Fibroblast of lung (primary cell): ENCODE measurements around the gene GDPD1. TPM values are rescaled to one million over a fixed set of nuclear protein-coding genes. Genes with fewer than 3 reads are reported as not detected.

Experiments used
- DNase-seq, 2 donors: peaks; one replicate each; pipeline versions ENCODE4 v3.0.0 to v3.0.0-alpha.2; 2010; ENCODE audit warnings: low read depth in 2 of 2
- H2AFZ ChIP-seq: 2 replicates; pipeline ENCODE4 v1.5.1; 2012; ENCODE audit warnings: low read length, control low read depth, inconsistent platforms
- H3K27ac ChIP-seq: 2 replicates; pipeline ENCODE4 v1.5.1; 2011; ENCODE audit warnings: low read length, control low read depth; ENCODE audit not compliant: insufficient read depth
- H3K27me3 ChIP-seq: 2 replicates; pipeline ENCODE4 v1.5.1; 2011; ENCODE audit warnings: mild to moderate bottlenecking, low read length; ENCODE audit not compliant: control insufficient read depth, insufficient read depth
- H3K36me3 ChIP-seq: 2 replicates; pipeline ENCODE4 v1.5.1; 2011; ENCODE audit warnings: low read length; ENCODE audit not compliant: control insufficient read depth, insufficient read depth
- H3K4me1 ChIP-seq: 2 replicates; pipeline ENCODE4 v1.5.1; 2011; ENCODE audit warnings: low read length; ENCODE audit not compliant: control insufficient read depth, insufficient read depth; ENCODE audit errors: extremely low read depth
- H3K4me2 ChIP-seq: 2 replicates; pipeline ENCODE4 v1.5.1; 2011; ENCODE audit warnings: low read length, control low read depth; ENCODE audit not compliant: insufficient read depth; ENCODE audit errors: extremely low read depth
- H3K4me3 ChIP-seq, 4 experiments: fragments of 200-600 bp in 1 of 4; sonication (generic) in 1 of 4; replicated peaks in 1 of 4; 2 replicates each; pipeline ENCODE4 v1.5.1; 2011 to 2016; ENCODE audit warnings: low read length in 4 of 4, low read depth in 3 of 4, mild to moderate bottlenecking in 3 of 4, control low read depth in 2 of 4, inconsistent platforms in 1 of 4, mixed read lengths in 1 of 4; ENCODE audit not compliant: insufficient read depth in 1 of 4; ENCODE audit errors: control extremely low read depth in 1 of 4
- H3K79me2 ChIP-seq: 2 replicates; pipeline ENCODE4 v1.5.1; 2012; ENCODE audit warnings: mild to moderate bottlenecking, low read length, inconsistent platforms; ENCODE audit not compliant: control insufficient read depth, insufficient read depth
- H3K9ac ChIP-seq: 2 replicates; pipeline ENCODE4 v1.5.1; 2011; ENCODE audit warnings: mild to moderate bottlenecking, low read length, control low read depth; ENCODE audit not compliant: insufficient read depth
- H3K9me3 ChIP-seq: 2 replicates; pipeline ENCODE4 v1.5.1; 2012; ENCODE audit warnings: low read depth, low read length; ENCODE audit not compliant: control insufficient read depth, insufficient read depth
- H4K20me1 ChIP-seq: 2 replicates; pipeline ENCODE4 v1.5.1; 2011; ENCODE audit warnings: low read length; ENCODE audit not compliant: control insufficient read depth, insufficient read depth; ENCODE audit errors: extremely low read depth
- CTCF ChIP-seq, 2 donors: IDR thresholded peaks in 1 of 2; conservative IDR thresholded peaks in 1 of 2; 1 replicate in 1 of 2; 2 replicates in 1 of 2; pipeline ENCODE4 v1.5.1; 2011 to 2012; ENCODE audit warnings: low read length in 2 of 2, control low read depth in 1 of 2, inconsistent platforms in 1 of 2, low read depth in 1 of 2, mild to moderate bottlenecking in 1 of 2
- EZH2 ChIP-seq: IDR thresholded peaks from 2 replicates; pipeline ENCODE4 v1.5.1; 2012; ENCODE audit warnings: low read length, control low read depth, mild to moderate bottlenecking; ENCODE audit errors: missing control alignments
- polyA minus RNA-seq: library from RNA; depleted of rRNA, polyadenylated mRNA; stranded (reverse); fragments of >200 nt; gene quantifications from 2 replicates; pipeline ENCODE4 v1.2.3, GENCODE V29; 2011; ENCODE audit warnings: low replicate concordance
- polyA plus RNA-seq, 2 donors: library from polyadenylated mRNA; depleted of rRNA in 1 of 2; stranded (reverse) in 1 of 2; unstranded in 1 of 2; fragments of >200 nt; gene quantifications; 2 replicates each; pipeline ENCODE4 v1.2.1, GENCODE V29; 2011 to 2012; ENCODE audit warnings: missing spikeins in 1 of 2
- total RNA-seq: library from RNA; depleted of rRNA; stranded (reverse); fragments of >200 nt; gene quantifications from 2 replicates; pipeline ENCODE4 v1.2.1, GENCODE V29; 2014

GDPD1 gene
- 1.3 and 1.5 TPM in 2 replicates for total RNA-seq
- polyA plus RNA-seq, result 0.44 and 0.67 TPM in 2 replicates
- polyA plus RNA-seq (2012), result 0.33 and 0.35 TPM in 2 replicates
- polyA minus RNA-seq, result not detected in 2 replicates

DNA sequence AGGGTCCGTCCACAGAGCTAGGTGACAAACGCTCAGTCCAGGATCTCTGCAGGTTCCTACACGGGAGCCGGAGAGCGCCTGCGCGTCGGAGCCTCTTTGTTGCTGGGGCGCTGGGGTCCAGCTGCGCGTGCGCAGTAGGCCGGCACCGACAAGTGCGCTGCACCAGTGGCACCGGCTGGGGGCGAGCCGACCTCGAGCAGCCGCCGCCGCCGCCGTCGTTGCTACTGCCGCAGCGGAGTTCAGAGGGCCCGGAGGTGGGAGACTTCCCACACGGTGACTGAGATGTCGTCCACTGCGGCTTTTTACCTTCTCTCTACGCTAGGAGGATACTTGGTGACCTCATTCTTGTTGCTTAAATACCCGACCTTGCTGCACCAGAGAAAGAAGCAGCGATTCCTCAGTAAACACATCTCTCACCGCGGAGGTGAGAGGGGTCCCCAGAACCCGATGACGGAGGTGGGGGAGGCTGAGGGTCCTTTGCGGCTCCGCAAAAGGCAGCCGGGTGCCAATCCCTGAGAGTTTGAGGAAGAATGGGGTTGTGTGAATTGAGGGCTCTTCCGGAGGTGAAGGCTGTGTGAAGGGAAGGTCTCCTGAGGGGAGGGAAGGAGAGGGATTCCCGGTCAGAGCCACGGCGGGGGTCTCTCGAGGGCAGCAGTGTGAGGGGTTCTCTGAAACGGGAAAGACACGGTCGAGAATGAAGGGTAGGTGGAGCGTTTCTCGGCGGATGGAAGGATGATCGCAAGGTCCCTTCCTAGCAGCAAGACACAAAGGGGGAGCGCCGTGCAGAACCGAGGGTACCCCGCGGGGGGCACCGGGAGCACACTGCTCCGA is at the start of gene GDPD1:
TSS of gene GDPD1 (plus strand) at position 184 of the 831 bp plus-strand sequence. CDS start at position 283, 99 bp downstream.
- H3K4me2 ChIP-seq, result peak within 1 kb of the TSS; percentile 97
- H3K9me3 ChIP-seq, result no peaks in the 10 kb centered on the region
- no peak within 1 kb of the TSS for H3K27ac ChIP-seq
- no peaks in the 10 kb centered on the region for H4K20me1 ChIP-seq
- H3K4me3 ChIP-seq, result peak within 1 kb of the TSS; percentile 71 to 98 (median 81)
- H3K4me1 ChIP-seq, result no peaks in the 10 kb centered on the region
- TF ChIP-seq EZH2 (no peak), CTCF (conservative IDR thresholded peaks at IDR 0.05 in 1 of 2, IDR thresholded peaks at IDR 0.05 in 1 of 2; ENCODE audit: low read depth in 1 of 2, low read length in 2 of 2) (peak; percentile 44 to 51)
- DNase-seq, result peak; percentile 83 to 89
- peak within 1 kb of the TSS; percentile 44 for H3K9ac ChIP-seq
- no peaks in the 10 kb centered on the region for H3K79me2 ChIP-seq
- H3K27me3 ChIP-seq, result no peaks in the 10 kb centered on the region
- H3K36me3 ChIP-seq, result no peaks in the 10 kb centered on the region
- peak within 1 kb of the TSS; percentile 96 for H2AFZ ChIP-seq

DNA sequence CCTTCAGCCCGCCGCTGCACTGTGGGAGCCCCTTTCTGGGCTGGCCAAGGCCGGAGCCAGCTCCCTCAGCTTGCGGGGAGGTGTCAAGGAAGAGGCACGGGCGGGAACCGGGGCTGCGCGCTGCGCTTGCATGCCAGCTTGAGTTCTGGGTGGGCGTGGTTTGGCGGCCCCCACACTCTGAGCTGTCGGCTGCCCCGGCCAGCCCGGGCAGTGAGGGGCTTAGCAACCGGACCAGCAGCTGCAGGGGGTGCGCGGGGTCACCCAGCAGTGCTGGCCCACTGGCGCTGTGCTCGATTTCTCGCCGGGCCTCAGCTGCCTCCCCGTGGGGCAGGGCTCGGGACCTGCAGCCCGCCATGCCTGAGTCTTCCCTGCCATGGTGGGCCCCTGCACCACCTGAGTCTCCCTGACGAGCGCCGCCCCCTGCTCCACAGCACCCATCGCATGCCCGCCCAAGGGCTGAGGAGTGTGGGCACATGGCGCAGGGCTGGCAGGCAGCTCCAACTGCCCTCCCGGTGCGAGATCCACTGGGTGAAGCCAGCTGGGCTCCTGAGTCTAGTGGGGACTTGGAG is 47.8 kb upstream of the GDPD1 start:
- Histone ChIP-seq H4K20me1 (no peaks in the 10 kb centered on the region), H2AFZ (no peak overlapping the region), H3K27ac (no peak overlapping the region), H3K4me2 (no peak overlapping the region), H3K4me3 (no peak overlapping the region), H3K4me1 (peaks cover 3% of the 10 kb centered on the region), H3K36me3 (peaks cover 2% of the 10 kb centered on the region), H3K9ac (no peak overlapping the region), H3K27me3 (no peaks in the 10 kb centered on the region), H3K79me2 (peaks cover 16% of the 10 kb centered on the region), H3K9me3 (no peaks in the 10 kb centered on the region)
- TF ChIP-seq EZH2 (no peak), CTCF (conservative IDR thresholded peaks at IDR 0.05 in 1 of 2, IDR thresholded peaks at IDR 0.05 in 1 of 2; ENCODE audit: low read depth in 1 of 2, low read length in 2 of 2) (no peak)
- no peak for DNase-seq

DNA sequence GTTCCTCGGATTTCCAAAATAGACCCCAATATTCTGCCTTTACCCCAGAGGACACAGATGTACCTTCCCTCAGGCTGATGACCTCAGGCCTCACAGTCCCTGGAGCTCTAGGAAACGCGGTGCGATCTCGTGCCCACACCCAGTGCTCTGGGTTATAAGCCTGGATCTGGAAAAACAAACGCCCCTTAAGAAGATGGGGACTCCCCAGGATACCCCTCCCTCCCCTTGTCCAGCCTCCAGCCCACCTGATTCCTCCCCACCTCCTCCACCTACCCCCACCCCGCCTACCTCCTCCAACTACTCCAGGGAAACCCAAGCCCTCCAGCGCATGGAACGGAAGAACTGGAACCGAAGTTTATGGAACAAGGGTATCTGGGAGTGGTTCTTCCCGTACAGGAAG is 45.6 kb upstream of the GDPD1 start:
- Histone ChIP-seq H3K27me3 (no peaks in the 10 kb centered on the region), H4K20me1 (no peaks in the 10 kb centered on the region), H3K4me1 (no peaks in the 10 kb centered on the region), H3K79me2 (peaks cover 8% of the 10 kb centered on the region), H3K27ac (no peak overlapping the region), H2AFZ (no peak overlapping the region), H3K4me3 (no peak overlapping the region), H3K9me3 (no peaks in the 10 kb centered on the region), H3K36me3 (peaks cover 2% of the 10 kb centered on the region), H3K4me2 (no peak overlapping the region), H3K9ac (no peak overlapping the region)
- DNase-seq, result no peak
- TF ChIP-seq EZH2 (no peak), CTCF (conservative IDR thresholded peaks at IDR 0.05 in 1 of 2, IDR thresholded peaks at IDR 0.05 in 1 of 2; ENCODE audit: low read depth in 1 of 2, low read length in 2 of 2) (no peak)
